H1 (cell line): ENCODE measurements around the gene DSTN. TPM values are rescaled to one million over a fixed set of nuclear protein-coding genes. Genes with fewer than 3 reads are reported as not detected.
A peak's percentile ranks its signal among the peaks of the same experiment; 100 is the strongest.

ENCODE experiments used
- CTCF ChIA-PET: fragments of 300-600 bp; sonication (Branson Sonifier 250); formaldehyde crosslinking; loops from one replicate; lab custom pipeline; 2021; ENCODE audit not compliant: partially characterized antibody; lab: Charles Lee
- POLR2A ChIA-PET: fragments of 300-600 bp; sonication (Branson Sonifier 250); formaldehyde crosslinking; loops from one replicate; lab custom pipeline; 2021; ENCODE audit warnings: inconsistent platforms; ENCODE audit not compliant: partially characterized antibody; lab: Charles Lee
- DNase-seq, 2 experiments: peaks; one replicate each; pipeline versions ENCODE4 v3.0.0 to v3.0.0-alpha.2; 2010 to 2022; ENCODE audit warnings: low spot score in 2 of 2, low read depth in 1 of 2, mixed read lengths in 1 of 2
- FAIRE-seq: peaks from 2 replicates; lab custom pipeline; 2011; peaks lifted over from hg19 to GRCh38; lab: Jason Lieb, UNC
- H2AFZ ChIP-seq: 2 replicates; pipeline ENCODE4 v1.8.1; 2012; ENCODE audit warnings: low read length, inconsistent platforms
- H2AK5ac ChIP-seq: 2 replicates; pipeline ENCODE4 v1.6.1; 2013; ENCODE audit warnings: low read depth, low read length
- H2BK120ac ChIP-seq: replicated peaks from 2 replicates; pipeline ENCODE3; 2013; ENCODE audit warnings: low read depth, low read length, inconsistent platforms
- H2BK12ac ChIP-seq: 2 replicates; pipeline ENCODE4 v1.6.1; 2013; ENCODE audit warnings: low read depth, low read length
- H2BK15ac ChIP-seq: 2 replicates; pipeline ENCODE4 v1.6.1; 2013; ENCODE audit warnings: low read length
- H2BK20ac ChIP-seq: 2 replicates; pipeline ENCODE4 v1.6.1; 2013; ENCODE audit warnings: low read length
- H2BK5ac ChIP-seq: 2 replicates; pipeline ENCODE4 v1.6.1; 2013; ENCODE audit warnings: low read depth, low read length
- H3K14ac ChIP-seq: 2 replicates; pipeline ENCODE4 v1.6.1; 2013; ENCODE audit warnings: inconsistent platforms; ENCODE audit not compliant: insufficient read length
- H3K18ac ChIP-seq: 2 replicates; pipeline ENCODE4 v1.6.1; 2013; ENCODE audit warnings: low read length; ENCODE audit errors: extremely low read depth
- H3K23ac ChIP-seq: 2 replicates; pipeline ENCODE4 v1.6.1; 2013; ENCODE audit warnings: inconsistent platforms; ENCODE audit not compliant: insufficient read length
- H3K23me2 ChIP-seq: 2 replicates; pipeline ENCODE4 v1.6.1; 2013; ENCODE audit warnings: low read depth, low read length
- H3K27ac ChIP-seq: 2 replicates; pipeline ENCODE4 v1.6.1; 2011; ENCODE audit warnings: low read depth, low read length, inconsistent platforms
- H3K27me3 ChIP-seq, 4 experiments: replicated peaks in 1 of 4; 1 replicate in 1 of 4; 2 replicates in 3 of 4; pipeline versions ENCODE4 v1.6.1 to v1.8.1; 2011 to 2013; ENCODE audit warnings: low read length in 3 of 4, mild to moderate bottlenecking in 3 of 4, inconsistent platforms in 2 of 4, mixed read lengths in 2 of 4, moderate library complexity in 1 of 4; ENCODE audit not compliant: control insufficient read depth in 3 of 4, insufficient read depth in 3 of 4; ENCODE audit errors: extremely low read depth in 1 of 4
- H3K36me3 ChIP-seq, 4 experiments: 2 replicates each; pipeline versions ENCODE4 v1.6.1 to v1.8.1; 2011 to 2013; ENCODE audit warnings: mild to moderate bottlenecking in 4 of 4, low read length in 3 of 4, moderate library complexity in 2 of 4, control low read depth in 1 of 4, inconsistent platforms in 1 of 4; ENCODE audit not compliant: insufficient read depth in 4 of 4, control insufficient read depth in 2 of 4
- H3K4ac ChIP-seq: replicated peaks from 2 replicates; pipeline ENCODE3; 2013; ENCODE audit warnings: low read length, low read depth, mixed read lengths, inconsistent platforms; ENCODE audit not compliant: insufficient read length
- H3K4me1 ChIP-seq, 4 experiments: replicated peaks in 1 of 4; 1 replicate in 1 of 4; 2 replicates in 3 of 4; pipeline versions ENCODE4 v1.6.1 to v1.8.1; 2011 to 2013; ENCODE audit warnings: low read length in 3 of 4, inconsistent platforms in 2 of 4, mixed read lengths in 1 of 4; ENCODE audit not compliant: insufficient read depth in 4 of 4, control insufficient read depth in 3 of 4
- H3K4me2 ChIP-seq, 2 experiments: 2 replicates each; pipeline versions ENCODE4 v1.6.1 to v1.8.1; 2011 to 2013; ENCODE audit warnings: low read depth in 2 of 2, low read length in 2 of 2, control low read depth in 1 of 2, inconsistent platforms in 1 of 2, mild to moderate bottlenecking in 1 of 2; ENCODE audit not compliant: insufficient read depth in 1 of 2
- H3K4me3 ChIP-seq, 4 experiments: fragments of 200-600, 300-600 bp in 1 of 4; sonication (generic), shearing (Covaris generic), sonication (Bioruptor Twin) in 1 of 4; 2 replicates each; pipeline versions ENCODE4 v1.5.1 to v1.8.1; 2011 to 2016; ENCODE audit warnings: low read length in 4 of 4, low read depth in 3 of 4, control low read depth in 2 of 4, inconsistent platforms in 2 of 4, mild to moderate bottlenecking in 2 of 4, mixed read lengths in 1 of 4, moderate library complexity in 1 of 4; ENCODE audit not compliant: insufficient read depth in 2 of 4; ENCODE audit errors: extremely low read depth in 1 of 4
- H3K56ac ChIP-seq: replicated peaks from 2 replicates; pipeline ENCODE3; 2013; ENCODE audit warnings: low read depth, mild to moderate bottlenecking, mixed read lengths, low read length, inconsistent platforms; ENCODE audit not compliant: insufficient read length
- H3K79me1 ChIP-seq: 2 replicates; pipeline ENCODE4 v1.6.1; 2013; ENCODE audit warnings: low read depth, low read length, control low read depth
- H3K79me2 ChIP-seq, 2 experiments: 2 replicates each; pipeline versions ENCODE4 v1.6.1 to v1.8.1; 2012 to 2013; ENCODE audit warnings: low read length in 2 of 2, mild to moderate bottlenecking in 2 of 2, inconsistent platforms in 1 of 2; ENCODE audit not compliant: insufficient read depth in 2 of 2, control insufficient read depth in 1 of 2
- H3K9ac ChIP-seq, 4 experiments: replicated peaks in 1 of 4; 1 replicate in 1 of 4; 2 replicates in 3 of 4; pipeline versions ENCODE4 v1.6.1 to v1.8.1; 2011 to 2013; ENCODE audit warnings: low read depth in 3 of 4, low read length in 3 of 4, control low read depth in 2 of 4, mild to moderate bottlenecking in 2 of 4, moderate library complexity in 2 of 4, inconsistent platforms in 1 of 4; ENCODE audit errors: extremely low read depth in 1 of 4
- H3K9me3 ChIP-seq, 2 experiments: 2 replicates each; pipeline versions ENCODE4 v1.6.1 to v1.8.1; 2012 to 2013; ENCODE audit warnings: mild to moderate bottlenecking in 2 of 2, moderate library complexity in 2 of 2, control low read depth in 1 of 2, inconsistent platforms in 1 of 2, low read depth in 1 of 2, low read length in 1 of 2, mixed read lengths in 1 of 2; ENCODE audit not compliant: insufficient read depth in 2 of 2
- H4K20me1 ChIP-seq, 2 experiments: replicated peaks in 1 of 2; 2 replicates each; pipeline versions ENCODE3 to v1.8.1; 2011 to 2013; ENCODE audit warnings: inconsistent platforms in 2 of 2, low read length in 2 of 2, mild to moderate bottlenecking in 1 of 2; ENCODE audit not compliant: insufficient read depth in 2 of 2, control insufficient read depth in 1 of 2
- H4K5ac ChIP-seq: 2 replicates; pipeline ENCODE4 v1.6.1; 2013; ENCODE audit warnings: low read length, low read depth, mixed read lengths, inconsistent platforms; ENCODE audit not compliant: insufficient read length
- H4K8ac ChIP-seq: 2 replicates; pipeline ENCODE4 v1.8.0; 2013; ENCODE audit warnings: mild to moderate bottlenecking, moderate library complexity, low read length, inconsistent platforms; ENCODE audit not compliant: insufficient read depth; ENCODE audit errors: extremely low read depth
- H4K91ac ChIP-seq: replicated peaks from 2 replicates; pipeline ENCODE3; 2013; ENCODE audit warnings: low read length, mixed read lengths, inconsistent platforms; ENCODE audit not compliant: insufficient read length
- EP300 ChIP-seq, 2 experiments: IDR thresholded peaks; 1 replicate in 1 of 2; 2 replicates in 1 of 2; pipeline ENCODE4 v1.6.1; 2011 to 2012; ENCODE audit warnings: low read depth in 2 of 2, low read length in 2 of 2, mild to moderate bottlenecking in 2 of 2, borderline replicate concordance in 1 of 2, inconsistent platforms in 1 of 2, moderate library complexity in 1 of 2
- FOSL1 ChIP-seq: IDR thresholded peaks from 2 replicates; pipeline ENCODE4 v1.6.1; 2011; ENCODE audit warnings: mild to moderate bottlenecking, low read depth, low read length, moderate library complexity; ENCODE audit not compliant: insufficient read depth
- POU5F1 ChIP-seq: IDR thresholded peaks from 2 replicates; pipeline ENCODE4 v1.6.1; 2011; ENCODE audit warnings: low read depth, mild to moderate bottlenecking, low read length, moderate library complexity
- SIN3A ChIP-seq, 2 experiments: IDR thresholded peaks in 1 of 2; conservative IDR thresholded peaks in 1 of 2; 2 replicates each; pipeline ENCODE4 v1.6.1; 2011 to 2012; ENCODE audit warnings: low read length in 2 of 2, improper control_type of control experiment in 1 of 2, low read depth in 1 of 2, mild to moderate bottlenecking in 1 of 2
- SP1 ChIP-seq: IDR thresholded peaks from 2 replicates; pipeline ENCODE4 v1.6.1; 2011; ENCODE audit warnings: low read depth, low read length
- SP4 ChIP-seq: IDR thresholded peaks from 2 replicates; pipeline ENCODE4 v1.6.1; 2012; ENCODE audit warnings: low read length, inconsistent platforms
- TBP ChIP-seq: IDR thresholded peaks from 2 replicates; pipeline ENCODE4 v1.6.1; 2011; ENCODE audit warnings: low read depth, low read length, improper control_type of control experiment
- YY1 ChIP-seq: IDR thresholded peaks from 2 replicates; pipeline ENCODE4 v1.6.1; 2011; ENCODE audit warnings: low read depth, mild to moderate bottlenecking, low read length
- WGBS, 2 experiments: shearing (Covaris generic) in 1 of 2; methylation state at CpG; one replicate each; pipeline versions ENCODE4 v1.1.6 to v1.1.7; 2013 to 2015; ENCODE audit warnings: low lambda C conversion rate in 2 of 2, mixed read lengths in 2 of 2, inconsistent platforms in 1 of 2, low coverage in 1 of 2, missing lambda C conversion rate in 1 of 2; ENCODE audit not compliant: insufficient replicate concordance in 2 of 2, insufficient coverage in 1 of 2, insufficient read length in 1 of 2; ENCODE audit errors: extremely low coverage in 1 of 2, missing lambda C conversion rate in 1 of 2; 5-methylcytosine and 5-hydroxymethylcytosine counted together
- polyA plus RNA-seq, 7 experiments: library from polyadenylated mRNA; depleted of rRNA in 3 of 7; stranded (reverse) in 5 of 7; unstranded in 2 of 7; fragments of >200 nt in 5 of 7; fragments of 200-250 nt in 2 of 7; gene quantifications; 1 replicate in 5 of 7; 2 replicates in 1 of 7; 4 replicates in 1 of 7; pipeline versions ENCODE4 v1.2.1 to v1.2.3, GENCODE V29; 2011 to 2013; ENCODE audit warnings: missing spikeins in 2 of 7, mixed read lengths in 2 of 7
- total RNA-seq: library from RNA; stranded (reverse); fragmentation: NEBNext Ultra II Directional; extraction: Animal tissue kit (Norgen Biotek cat#: 25700); gene quantifications from 2 replicates; pipeline ENCODE4 v1.2.1, GENCODE V29; 2021

The DSTN gene
- total and polyA plus RNA-seq, 2 of the 8 experiments (the other 6 are each of a cell fraction or from before 2014, with no cell fraction given) = 43.3 to 208 TPM

DNA sequence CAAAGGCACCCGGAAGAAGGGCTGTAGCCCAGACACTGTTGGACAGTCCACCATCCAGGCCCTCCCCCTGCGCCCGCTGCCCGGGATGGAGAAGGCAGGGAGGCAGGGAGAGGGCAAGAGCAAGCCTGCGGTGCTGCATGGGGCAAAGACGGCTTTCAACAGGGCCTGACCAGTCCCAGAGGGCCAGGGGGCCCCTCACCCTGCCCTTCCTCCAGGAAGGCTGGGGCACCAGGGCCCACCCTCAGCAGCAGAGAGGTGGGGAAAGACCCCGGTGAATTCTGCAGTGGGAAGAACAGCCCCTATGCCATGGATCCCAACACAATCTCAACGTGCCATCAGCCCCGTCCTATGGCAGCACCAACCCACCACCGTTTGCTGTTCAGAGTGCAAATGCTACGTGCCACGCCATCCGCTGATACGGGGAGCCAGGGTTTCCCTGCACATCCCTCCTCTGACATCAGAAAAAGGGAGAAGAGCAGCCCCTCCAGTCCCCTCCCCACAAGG is 71.1 kb downstream of the DSTN start:
- H3K14ac ChIP-seq = no peak overlapping the region
- peaks cover 5 to 14% of the 10 kb centered on the region in 2 experiments for H4K20me1 ChIP-seq
- H3K56ac ChIP-seq = no peak overlapping the region
- H3K79me2 ChIP-seq = peaks cover 0 to 40% of the 10 kb centered on the region in 2 experiments; a peak in 2 of 4 replicates
- H3K27me3 ChIP-seq = no peaks in the 10 kb centered on the region
- no peak overlapping the region for H2BK120ac ChIP-seq
- POLR2A ChIA-PET = interaction anchor here (0.9 kb wide), 1 partner anchor 11 kb away, joined by 3 read pairs; no protein-coding TSS in a partner anchor
- no peak overlapping the region for H2BK20ac ChIP-seq
- no peak overlapping the region for H3K23ac ChIP-seq
- H3K9ac ChIP-seq = no peak overlapping the region
- H2BK12ac ChIP-seq = no peak overlapping the region
- H4K91ac ChIP-seq = no peak overlapping the region
- no peak overlapping the region for H3K4me3 ChIP-seq
- no peak overlapping the region; the same call in 1 of the 2 replicates for H2BK5ac ChIP-seq
- H2AFZ ChIP-seq = no peak overlapping the region
- peaks cover 17% of the 10 kb centered on the region for H3K79me1 ChIP-seq
- CTCF ChIA-PET = interaction anchor here (1.0 to 5.9 kb wide), 4 partner anchors 9 to 257 kb away, joined by 3 to 45 read pairs (median 4); no protein-coding TSS in a partner anchor
- no peaks in the 10 kb centered on the region for H3K23me2 ChIP-seq
- H4K8ac ChIP-seq = no peak overlapping the region
- TF ChIP-seq SIN3A (conservative IDR thresholded peaks at IDR 0.05 in 1 of 2, IDR thresholded peaks at IDR 0.05 in 1 of 2; ENCODE audit: low read depth in 1 of 2, low read length in 2 of 2) = no peak
- TF ChIP-seq TBP = no peak
- TF ChIP-seq SP1 = no peak
- TF ChIP-seq POU5F1 = no peak
- no peak for TF ChIP-seq EP300 (IDR thresholded peaks at IDR 0.05; ENCODE audit: borderline replicate concordance in 1 of 2, low read depth in 2 of 2, low read length in 2 of 2)
- no peak for TF ChIP-seq SP4
- no peak for TF ChIP-seq FOSL1
- no peak for TF ChIP-seq YY1
- H3K4me1 ChIP-seq = peaks cover 0 to 7% (median 3%) of the 10 kb centered on the region in 4 experiments; a peak in 3 of 7 replicates
- no peak overlapping the region for H4K5ac ChIP-seq
- no peak for FAIRE-seq
- no peak for DNase-seq
- H3K18ac ChIP-seq = no peak overlapping the region
- peaks cover 0 to 9% (median 2%) of the 10 kb centered on the region in 4 experiments; a peak in 3 of 8 replicates for H3K36me3 ChIP-seq
- no peak overlapping the region for H2AK5ac ChIP-seq
- H3K4me2 ChIP-seq = no peak overlapping the region
- WGBS, 2 experiments = 95% methylated on average over 14 of the region's 14 CpGs; no CpG with 5 or more reads in 1 of the 2 experiments
- no peak overlapping the region for H2BK15ac ChIP-seq
- no peaks in the 10 kb centered on the region for H3K9me3 ChIP-seq
- 0 out of 2 replicates have a peak overlapping the region, but pooled peaks have one; percentile 20 for H3K27ac ChIP-seq
- H3K4ac ChIP-seq = no peak overlapping the region
